Omental fat pad (tissue), 4 donors: ENCODE data around the gene OPCML. TPM values are rescaled to one million over a fixed set of nuclear protein-coding genes. Genes with fewer than 3 reads are reported as not detected.

Source experiments
- ATAC-seq: fragments of 150-250 bp; one replicate; pipeline ENCODE4 v1.9.1; 2016; ENCODE audit warnings: mild to moderate bottlenecking, moderate library complexity; ENCODE audit not compliant: low FRiP score
- DNase-seq: peaks from one replicate; pipeline ENCODE4 v3.0.0-alpha.2; 2019; ENCODE audit warnings: low spot score
- CTCF ChIP-seq, 3 donors: fragments of 450-650 bp; IDR thresholded peaks; one replicate each; pipeline ENCODE4 v1.5.1; 2016 to 2017; ENCODE audit warnings: antibody characterized with exemption in 3 of 3, mild to moderate bottlenecking in 3 of 3, moderate library complexity in 2 of 3
- total RNA-seq, 4 donors: library from RNA; depleted of rRNA; stranded (reverse); fragments of >200 nt; gene quantifications; one replicate each; pipeline ENCODE4 v1.1.0, GENCODE V29; 2016

Gene OPCML
- total RNA-seq, 4 donors from 2014 or later = 0.32 TPM; not detected in 3

GRCh38 chr11:133339495-133340140 is 192.7 kb downstream of the OPCML start:
- DNase-seq (no peak), ATAC-seq (no peak)
- no peak for TF ChIP-seq CTCF (IDR thresholded peaks at IDR 0.05)

- no peak for TF ChIP-seq CTCF (IDR thresholded peaks at IDR 0.05)
- ATAC-seq = no peak
- no peak for DNase-seq
These were observed 193.7 kb downstream of the OPCML start for GRCh38 chr11:133338588-133338987.

- DNase-seq (no peak), ATAC-seq (no peak)
- no peak for TF ChIP-seq CTCF (IDR thresholded peaks at IDR 0.05)
These were observed 194.3 kb downstream of the OPCML start for GRCh38 chr11:133337951-133338418.

GRCh38 chr11:133337193-133337592 is 195.1 kb downstream of the OPCML start:
- no peak for TF ChIP-seq CTCF (IDR thresholded peaks at IDR 0.05)

GRCh38 chr11:133331031-133331430 is 201.3 kb downstream of the OPCML start:
- TF ChIP-seq CTCF (IDR thresholded peaks at IDR 0.05) = no peak
- DNase-seq = no peak
- no peak for ATAC-seq

More at GRCh38 chr11:133337193-133337592, 195.1 kb downstream of the OPCML start:
- DNase-seq = no peak
- ATAC-seq = no peak

GRCh38 chr11:133326849-133327248 is 205.5 kb downstream of the OPCML start:
- DNase-seq (no peak), ATAC-seq (peak; percentile 14)
- no peak for TF ChIP-seq CTCF (IDR thresholded peaks at IDR 0.05)

GRCh38 chr11:133326332-133326731 is 206.0 kb downstream of the OPCML start:
- ATAC-seq (no peak), DNase-seq (no peak)
- no peak for TF ChIP-seq CTCF (IDR thresholded peaks at IDR 0.05)
